ENCODE measurements around the gene EDAR.
A peak's percentile ranks its signal among the peaks of the same experiment; 100 is the strongest.

The EDAR gene

DNA sequence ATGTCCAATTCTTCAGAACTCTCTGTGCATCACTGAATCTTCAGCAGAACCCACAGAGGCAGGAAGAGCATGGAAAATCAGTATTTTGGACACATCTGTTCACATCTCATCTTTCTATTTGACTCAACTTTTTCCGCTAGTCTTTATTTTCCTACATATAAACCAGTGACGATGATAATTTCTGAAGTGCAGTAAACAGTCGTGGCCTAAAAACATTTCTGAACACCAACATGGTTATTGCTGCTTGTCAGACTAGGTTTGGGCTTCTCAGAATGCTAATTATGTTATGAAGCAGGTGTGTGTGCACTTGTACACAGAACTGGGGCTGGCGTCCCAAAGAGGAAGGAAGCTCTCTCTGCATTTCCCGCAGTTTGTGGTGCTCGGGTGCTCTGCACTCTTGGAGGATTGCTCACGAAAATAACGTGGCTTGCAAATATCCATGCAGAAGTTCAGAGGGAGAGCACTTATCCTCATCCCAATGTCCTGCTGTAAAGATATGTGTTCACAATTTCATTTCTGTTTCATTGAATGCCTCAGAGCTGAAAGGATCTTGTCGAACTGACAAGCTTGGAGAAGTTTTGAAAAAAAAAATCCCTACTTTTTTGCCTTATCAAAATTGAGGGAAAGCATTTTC lies 50.8 kb downstream of the EDAR start:
- peak; percentile 61 for DNase-seq

DNA sequence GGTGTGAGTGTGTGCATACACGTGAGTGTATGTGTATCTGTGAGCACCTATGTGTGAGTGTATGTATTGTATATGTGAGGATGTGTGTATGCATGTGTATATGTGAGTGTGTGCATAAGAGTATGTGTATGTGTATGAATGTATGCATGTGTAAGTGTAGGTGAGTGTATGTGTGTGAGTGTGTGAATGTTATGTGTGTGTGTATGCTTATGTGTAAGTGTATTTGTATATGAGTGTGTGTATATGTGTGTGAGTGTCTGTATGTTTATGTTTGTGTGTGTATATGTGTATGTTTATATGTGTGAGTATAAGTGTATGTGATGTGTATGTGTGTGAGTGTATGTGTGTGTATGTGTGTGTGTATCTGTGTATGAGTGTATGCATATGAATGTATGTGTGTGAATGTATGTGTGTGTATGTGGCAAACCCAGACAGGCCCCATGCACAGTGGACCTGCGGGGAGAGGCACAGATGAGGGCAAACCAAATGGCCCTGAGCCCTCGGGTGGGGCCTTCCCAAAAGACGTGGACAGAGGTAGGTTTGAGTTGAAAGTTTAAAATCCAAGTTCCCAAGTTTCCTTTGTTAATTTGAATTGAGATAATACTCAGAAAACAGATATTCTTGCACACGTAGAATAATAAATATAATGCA lies 51.5 kb downstream of the EDAR start:
- DNase-seq: no peak

DNA sequence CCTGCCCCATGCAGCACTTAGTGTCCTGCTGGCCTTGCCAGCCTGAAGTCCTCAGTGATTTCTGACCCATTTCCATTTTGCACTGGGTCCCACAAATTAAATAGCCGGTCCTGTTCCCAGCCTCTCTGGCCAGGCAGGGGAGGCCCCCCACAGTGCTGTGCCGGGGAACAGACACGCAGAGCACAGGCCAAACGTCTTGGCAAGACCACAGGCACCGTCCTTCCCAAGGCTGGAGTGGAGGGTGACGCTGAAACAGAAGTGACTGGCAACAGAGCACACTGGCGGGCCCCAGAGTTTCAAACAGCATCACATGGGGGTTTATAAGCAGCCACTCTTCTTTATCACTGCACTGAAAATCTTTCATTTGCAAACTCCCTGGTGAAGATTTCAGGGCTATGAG lies 52.2 kb downstream of the EDAR start:
- no peak for DNase-seq

DNA sequence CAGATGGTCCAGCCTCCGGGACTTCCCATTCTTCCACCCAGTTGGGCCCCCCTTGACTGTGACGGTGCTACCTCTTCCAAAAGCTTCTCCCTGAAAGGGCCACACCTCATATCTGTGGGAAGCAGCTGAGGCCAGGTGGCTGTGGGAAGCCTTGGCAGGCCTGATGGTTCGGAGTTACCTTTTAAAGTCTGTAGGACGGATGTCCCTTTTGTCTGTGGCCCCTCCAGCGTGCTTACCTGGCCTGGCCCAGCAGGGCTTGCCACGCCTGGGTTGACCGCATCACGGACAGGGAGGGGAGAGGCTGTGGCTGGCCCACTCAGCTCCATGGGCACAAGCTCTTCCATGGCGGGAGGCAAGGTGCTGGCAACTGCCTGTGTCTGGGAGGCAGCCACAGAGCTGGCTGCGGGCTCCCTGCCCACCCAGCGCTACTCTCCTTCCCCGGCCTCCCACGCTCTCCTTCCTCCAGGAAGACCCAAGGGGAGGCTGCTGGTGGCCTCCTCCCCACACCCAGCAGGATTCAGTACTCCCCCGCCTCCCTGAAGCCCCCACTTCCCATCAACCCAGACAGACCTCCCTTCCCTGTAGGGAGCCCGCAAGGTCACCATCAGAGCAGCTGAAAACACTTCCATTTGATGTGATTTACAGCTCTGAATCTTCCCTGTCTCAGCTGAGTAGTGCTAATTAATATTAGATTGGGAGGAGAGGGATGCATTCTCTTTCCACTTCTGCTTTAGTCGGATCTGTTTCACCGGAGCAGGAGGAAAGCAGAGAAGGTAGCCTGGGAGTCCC lies 52.8 kb downstream of the EDAR start:
- DNase-seq: no peak

DNA sequence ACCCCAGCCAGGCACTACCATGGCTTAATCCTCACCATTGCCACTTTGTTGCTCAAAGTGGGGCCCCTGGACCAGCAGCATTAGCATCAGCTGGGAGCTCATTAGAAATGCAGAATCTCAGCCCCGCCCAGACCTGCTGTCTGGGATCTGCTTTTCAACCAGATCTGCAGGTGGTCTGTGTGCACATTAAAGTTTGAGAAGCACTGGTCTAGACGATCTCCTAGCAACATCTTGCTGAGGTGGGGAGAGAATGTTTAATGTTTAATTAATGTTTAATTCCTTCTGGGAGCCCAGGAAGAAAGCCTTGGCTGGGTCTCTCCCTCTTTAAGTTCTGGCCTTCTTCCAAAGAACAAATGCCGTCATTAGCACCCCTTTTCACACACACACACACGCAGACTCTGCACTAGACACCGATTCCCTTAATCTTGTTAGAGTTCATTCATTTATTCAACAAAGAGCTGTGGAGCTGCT lies 53.7 kb downstream of the EDAR start:
- no peak for DNase-seq

DNA sequence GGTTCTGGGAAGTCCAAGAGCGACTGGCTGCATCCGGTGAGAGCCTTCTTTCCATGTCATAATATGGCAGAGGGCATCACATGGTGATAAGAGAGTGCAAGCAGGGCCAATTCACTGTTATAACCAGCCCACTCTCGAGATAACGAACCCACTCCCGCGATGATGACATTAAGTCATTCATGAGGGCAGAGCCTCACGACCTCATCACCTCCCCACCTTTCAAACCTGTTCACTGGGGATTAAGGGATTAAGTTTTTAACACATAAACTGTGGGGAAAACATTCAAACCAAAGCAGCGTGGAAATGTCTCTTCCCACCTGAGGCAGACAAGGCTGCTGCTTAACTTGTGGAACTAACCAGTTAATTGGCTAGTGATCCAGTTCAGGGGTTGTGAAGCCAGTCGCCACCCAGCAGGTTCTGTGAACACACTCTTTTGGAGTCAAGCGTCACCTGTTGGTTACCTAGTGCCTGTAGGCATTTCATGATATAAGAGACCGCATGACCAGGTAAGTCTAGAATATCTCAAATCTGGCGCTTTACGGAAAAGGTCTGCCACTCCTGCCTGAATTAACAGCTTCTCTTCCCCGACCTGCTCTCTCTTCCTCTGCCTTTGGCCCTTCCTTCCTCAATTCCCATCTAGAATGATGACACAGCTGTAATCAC lies 54.3 kb downstream of the EDAR start:
- DNase-seq: no peak

DNA sequence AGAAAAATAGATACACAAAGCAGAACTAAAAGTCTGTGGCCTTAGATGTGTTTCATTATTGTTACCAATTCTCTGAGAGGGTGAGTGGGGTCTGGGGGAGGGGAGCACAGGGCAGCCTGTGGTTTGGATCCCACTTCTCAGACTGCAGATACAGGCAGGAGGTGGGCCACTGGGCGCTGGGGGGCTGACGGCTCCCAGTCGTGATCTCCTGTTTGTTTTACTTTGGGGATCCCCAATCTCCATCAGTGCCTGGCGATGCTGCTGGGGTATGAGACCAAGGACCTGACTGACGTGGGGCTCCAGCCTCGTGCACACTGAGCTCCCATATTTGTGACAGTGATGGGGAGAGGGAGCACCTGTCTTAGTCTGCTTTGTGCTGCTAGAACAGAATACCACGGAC lies 54.9 kb downstream of the EDAR start:
- DNase-seq: no peak

DNA sequence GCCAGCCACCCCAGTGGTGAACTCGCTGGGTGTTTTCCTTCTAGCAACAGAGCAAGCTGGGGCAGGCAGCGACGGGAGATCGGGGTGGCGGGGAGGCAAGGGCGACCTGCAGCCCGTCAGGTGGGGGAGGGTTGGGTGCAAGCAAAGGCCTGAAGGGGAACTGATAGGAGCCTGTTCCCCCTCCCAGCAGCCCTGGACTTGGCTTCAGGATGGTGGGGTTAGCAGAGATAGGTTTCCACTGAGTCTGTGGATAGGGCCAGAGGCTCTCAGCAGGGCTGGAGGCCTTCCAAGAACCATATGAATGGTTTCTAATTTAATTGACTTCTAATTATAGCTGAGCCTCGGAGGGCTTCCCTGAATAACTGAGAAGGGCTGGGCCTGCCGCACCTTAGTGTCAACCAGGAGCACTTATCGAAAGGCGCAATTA lies 55.3 kb downstream of the EDAR start:
- no peak for DNase-seq

DNA sequence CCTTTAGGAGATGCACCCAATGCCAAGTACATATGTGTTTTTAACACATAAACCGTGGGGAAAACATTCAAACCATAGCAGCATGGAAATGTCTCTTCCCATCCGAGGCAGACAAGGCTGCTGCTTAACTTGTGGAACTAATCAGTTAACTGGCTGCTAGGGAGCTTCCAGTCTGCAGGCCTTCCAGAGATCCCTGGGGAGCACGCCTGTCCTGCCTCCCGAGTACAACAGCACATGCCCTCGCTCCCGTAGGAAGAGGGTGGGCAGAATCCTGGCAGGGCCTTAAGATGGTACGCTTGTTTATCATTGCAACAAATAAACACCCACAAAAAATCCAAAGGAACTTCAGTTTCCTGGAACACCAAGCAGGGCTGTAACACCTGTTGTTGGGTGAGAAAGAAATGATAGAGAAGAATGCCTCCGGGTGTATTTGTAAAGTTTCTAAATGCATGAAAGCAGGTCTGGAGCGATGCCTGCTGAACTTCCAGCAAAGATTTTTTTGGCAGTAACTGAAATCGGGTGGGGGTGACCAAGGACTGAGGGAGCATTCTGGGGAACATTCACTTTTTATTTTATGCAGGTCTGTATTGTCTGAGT lies 56.2 kb downstream of the EDAR start:
- no peak for DNase-seq

DNA sequence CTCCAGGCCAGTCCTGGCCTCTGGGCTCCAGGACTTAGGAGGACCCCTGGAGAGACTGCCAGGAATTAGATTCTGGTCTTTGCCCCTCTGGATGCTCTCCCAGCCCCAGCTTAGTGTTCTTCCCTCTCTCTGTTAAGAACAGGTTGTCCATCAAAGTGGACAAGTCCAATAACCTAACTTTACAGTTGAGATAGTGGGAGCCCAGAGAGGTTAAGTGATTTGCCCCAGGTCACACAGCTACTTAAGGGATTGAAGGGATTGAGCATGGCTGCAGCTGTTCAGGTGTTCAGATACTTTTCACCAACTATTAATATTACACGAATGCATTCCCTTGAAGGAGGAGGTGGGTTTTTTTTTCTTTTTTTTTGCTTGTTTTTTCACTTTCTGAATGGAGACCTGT lies 57.6 kb downstream of the EDAR start:
- DNase-seq: no peak

DNA sequence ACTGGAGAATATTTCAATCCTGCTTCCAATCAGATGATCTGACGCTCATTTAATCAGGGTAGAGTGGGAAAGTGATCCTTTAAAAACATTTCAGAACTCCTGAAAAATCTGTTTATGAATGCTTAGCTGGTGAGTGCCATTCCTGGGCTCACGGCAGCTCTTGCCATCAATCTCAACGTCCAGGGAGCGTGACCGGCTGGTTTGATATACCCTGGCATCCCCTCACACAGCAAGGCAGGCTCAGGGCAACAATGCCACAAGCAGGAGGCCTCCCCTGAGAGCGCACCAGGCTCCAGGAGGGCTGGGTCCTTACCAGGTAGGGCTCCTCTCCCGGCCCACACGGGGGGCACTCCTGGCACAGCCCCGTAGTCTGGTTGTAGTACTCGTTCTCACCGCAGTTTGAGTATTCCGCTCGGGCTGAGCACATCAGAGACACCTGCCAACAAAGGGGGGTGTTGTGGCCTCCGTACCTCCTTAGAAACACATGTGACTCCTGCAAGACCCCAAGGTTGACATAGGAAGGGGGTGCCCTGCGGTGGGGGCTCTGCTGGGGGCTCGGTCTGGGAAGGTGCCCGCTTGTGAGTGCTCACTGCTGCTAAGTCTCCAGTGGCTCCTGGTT lies 59.1 kb downstream of the EDAR start:
- no peak for DNase-seq

DNA sequence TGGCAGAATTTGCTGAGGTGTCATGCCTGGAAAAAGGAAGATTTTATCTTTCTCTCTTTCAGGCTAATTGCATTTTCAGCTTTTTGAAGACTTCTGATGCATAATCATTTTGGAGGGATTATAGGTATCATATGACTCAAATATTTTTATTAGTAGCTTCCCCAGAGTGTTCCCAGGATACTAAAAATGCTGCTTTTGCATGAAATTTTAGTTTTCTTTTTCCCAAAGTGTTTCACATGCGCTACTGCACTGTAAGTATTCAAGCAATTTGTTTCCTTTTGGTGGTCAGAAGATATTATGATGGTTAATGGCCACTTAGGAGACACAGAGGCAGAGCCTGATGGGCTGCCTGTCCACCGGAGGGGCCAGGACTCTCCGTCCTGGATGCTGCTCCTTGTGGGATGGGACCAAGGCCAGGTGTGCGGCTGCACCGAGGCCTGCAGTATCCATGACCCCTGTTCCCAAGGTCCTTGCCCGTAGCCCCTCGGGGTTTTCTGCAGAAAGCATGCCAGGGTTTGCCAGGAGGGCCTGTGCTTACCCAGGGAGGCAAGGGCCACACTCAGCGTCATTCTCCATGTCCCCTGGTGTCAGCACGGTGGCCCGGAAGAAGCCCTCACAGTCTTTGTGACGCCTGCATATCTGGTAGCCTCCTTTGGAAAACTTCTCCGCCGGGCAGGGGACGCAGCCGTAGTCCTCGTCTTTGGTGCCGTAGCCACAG lies 60.2 kb downstream of the EDAR start:
- DNase-seq: no peak

DNA sequence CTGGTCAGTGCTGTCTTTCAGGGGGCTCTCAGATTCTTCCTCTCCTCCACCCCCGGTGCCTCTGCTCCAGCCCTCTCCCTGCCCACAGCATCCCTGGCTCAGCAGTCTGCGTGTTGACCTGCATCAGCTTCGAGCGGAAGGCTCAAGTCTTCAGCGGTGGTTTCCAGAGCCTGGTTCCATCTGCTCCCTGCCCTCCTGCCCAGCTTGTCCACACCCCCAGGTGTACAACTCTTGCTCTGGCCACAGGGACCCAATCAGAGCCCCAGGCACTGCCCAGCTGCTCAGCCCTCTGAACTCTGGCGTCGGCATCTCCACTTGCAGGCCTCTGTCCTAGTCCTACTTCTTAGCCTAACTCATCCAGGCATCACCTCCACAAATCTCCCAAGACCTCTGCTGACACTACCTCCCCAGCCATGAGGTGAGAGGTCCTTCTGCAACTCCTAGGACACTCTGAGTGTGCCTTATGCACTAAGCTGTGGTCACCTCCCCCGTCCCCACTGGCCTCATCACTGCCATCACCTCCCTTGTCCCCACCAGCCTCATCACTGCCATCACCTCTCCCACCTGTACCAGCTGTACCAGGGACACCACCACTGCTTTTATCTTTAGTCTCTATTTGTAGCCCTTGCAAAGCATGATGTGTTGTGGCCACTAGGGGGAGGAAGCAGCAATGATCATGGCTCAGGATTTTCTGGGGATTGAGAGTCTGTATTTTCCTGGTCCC lies 60.9 kb downstream of the EDAR start:
- DNase-seq: peak; percentile 7

DNA sequence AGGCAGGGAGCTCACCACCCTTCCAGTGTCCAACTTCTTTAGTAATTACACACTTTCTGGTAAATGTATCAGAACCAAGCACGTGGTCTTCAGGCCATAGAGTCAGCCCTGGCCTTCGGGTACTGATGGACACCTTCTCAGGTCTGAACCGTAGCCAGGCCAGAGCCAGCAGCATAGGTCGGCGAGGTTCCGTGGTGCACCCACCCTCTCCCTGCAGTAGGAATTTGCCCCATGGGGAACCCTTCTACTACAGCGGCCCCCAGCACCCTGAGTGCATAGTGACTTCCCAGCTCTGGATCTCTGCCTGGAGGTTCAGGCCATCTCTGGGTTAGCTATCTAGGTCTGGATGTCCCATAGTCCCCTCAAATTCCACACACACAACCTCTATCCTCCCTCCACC lies 61.6 kb downstream of the EDAR start:
- no peak for DNase-seq

DNA sequence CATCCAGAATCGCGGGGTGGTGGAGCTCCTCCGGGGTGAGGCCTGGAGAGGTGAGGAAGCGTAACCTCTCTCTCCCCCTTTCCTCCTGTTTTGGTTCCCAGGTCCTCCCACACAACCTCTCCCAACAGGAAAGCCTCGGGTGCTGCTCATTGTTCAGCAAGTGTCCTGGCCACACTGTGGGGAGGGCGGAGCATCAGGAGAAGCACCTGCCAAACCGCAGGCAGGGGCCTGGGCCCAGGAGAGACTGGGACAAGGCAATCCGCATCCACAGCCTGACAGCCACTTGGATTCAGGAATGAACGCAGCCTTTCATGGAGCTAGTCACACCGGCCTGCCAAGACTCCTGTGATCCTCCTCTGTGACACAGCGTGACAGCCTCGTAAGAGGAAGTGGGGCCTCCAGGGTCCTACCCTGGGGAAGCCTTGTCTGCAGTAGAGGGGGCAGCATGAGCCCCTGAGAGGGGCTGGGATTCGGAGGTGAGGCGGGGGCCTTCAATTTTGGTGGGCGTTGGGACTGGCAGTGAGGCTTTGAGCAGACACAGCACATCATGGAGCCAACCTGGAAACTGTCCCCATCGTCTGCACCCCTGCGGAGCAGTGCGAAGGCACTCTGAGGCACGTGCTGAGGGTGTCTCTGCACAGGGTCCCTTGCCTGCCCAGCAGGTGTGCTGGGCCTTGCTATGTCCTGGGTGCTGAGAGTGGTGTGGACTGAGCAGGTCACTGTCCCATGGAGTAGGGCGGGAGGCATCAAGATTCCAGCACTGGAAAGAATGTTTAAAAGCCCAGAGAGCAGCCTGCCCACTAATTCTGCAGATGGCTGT lies 62.2 kb downstream of the EDAR start:
- DNase-seq: no peak

DNA sequence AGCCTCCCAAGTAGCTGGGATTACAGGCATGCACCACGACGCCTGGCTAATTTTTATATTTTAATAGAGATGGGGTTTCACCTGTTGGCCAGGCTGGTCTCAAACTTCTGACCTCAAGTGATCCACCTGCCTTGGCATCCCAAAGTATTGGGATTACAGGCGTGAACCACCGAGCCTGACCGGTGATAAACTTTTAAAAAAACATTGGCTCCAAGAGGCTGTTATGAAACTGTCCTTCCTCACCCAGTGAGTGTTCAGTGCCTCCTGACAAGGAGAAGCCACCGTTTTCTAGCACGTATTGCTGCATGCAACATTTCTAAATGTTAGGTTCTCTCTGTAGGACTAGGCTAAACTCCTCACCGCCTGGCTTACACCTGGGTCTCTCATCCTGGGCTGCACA lies 63.3 kb downstream of the EDAR start:
- DNase-seq: no peak

DNA sequence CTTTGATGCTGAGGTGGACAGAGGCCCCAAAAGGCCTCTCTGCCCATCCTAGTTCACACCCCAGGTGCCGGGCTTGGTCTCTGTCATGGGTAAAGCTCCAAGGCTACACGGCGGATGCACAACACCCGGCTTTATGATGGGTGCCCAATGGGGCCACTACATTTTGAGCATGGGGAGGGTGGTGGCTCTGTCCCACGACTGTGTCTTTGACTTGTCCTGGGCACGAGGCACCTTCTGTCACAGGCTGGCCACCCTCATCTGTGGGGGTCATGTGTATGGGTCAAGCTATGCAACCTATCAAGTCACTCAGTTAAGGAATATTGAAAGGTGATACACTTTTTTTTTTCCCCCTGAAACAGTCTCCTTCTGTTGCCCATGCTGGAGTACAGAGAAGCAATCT lies 63.7 kb downstream of the EDAR start:
- DNase-seq: no peak

DNA sequence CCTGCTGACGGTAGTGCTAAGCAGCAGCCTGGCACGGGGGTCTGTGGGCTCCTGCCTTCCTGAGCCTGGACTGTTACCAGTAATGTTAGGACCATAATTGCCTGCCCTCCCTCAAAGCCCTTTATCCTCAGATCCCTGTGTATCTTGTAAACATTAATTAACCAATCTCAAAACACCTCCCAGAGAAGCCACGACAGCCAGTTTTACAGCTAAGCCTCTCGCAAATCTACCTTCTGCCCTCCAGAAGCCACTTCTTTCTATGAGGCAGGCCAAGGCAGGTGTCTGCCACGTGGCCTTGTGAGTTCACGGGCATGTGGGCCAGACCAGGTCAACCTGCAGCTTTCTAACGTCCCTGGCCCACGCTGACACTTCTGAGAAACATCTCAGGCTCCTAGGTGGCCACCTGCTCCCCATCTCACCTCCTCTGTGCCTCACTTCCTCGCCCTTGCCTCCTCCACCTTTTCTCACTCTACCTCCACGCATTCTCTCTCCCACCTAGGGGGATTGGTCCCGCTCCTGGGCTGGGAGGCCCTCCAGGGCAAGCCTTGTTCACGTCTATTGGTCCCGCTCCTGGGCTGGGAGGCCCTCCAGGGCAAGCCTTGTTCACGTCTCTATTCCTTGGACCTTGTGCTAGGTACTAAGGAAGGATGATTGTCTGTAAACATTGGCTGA lies 64.3 kb downstream of the EDAR start:
- DNase-seq: no peak

DNA sequence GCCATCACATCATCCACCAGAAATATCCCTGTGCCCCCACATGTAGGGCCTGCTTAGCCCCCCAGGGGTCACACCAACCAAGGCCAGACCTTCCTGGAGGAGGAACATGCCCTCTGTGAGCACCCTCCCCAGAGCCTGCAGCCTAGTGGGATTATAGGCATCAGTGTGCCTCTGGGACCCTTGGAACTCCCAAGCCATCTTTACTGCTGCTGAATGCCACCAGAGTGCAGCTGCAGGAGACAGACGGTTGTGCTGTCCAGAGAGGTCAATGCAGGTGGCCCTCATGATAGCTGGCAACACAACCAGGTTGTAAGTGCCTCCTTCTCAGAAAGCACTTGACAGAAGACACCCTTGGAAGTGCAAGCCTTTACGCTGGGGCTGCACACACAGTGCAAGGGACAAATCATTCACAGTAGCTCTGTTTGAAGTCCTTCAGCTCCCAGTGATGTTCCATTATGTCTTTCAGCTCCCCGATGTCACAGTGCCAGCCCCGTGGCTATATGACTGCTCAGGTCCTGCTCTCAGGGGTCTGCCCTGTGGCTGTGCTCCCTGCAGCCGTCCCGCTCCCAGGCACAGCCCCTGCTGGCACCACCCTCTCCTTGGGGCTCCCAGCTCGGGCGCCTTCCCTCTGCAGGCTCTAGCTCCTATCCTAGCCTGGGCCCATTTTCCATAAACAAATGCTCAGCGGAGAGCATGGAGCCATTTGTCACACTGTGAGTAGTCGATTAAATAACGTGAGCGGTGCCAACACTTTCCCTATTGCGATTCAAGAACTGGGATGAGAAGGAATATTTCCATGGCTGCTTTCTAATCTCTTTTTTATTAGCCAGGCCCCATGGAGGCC lies 65.1 kb downstream of the EDAR start:
- DNase-seq: no peak
